ENCODE measurements around the gene SPZ1.

DNA sequence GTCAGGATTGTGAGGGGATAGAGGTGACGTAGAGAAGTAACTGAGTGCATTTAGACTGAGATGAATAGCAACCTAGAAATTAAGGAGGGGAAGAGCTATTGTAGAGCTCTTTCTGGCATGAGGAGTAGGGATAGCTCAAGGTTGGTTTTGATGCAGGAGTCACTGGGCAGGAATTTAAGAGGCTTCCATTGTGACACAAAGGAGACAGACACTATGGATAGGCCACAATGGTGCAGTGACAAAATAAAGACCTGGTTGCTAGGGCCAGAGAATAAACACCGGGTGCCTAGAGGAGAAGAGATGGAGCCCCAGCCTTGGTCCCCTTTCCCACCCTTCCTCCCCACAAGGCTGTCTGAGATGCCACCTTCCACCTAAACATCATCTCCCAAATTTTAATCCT, at the start of gene SPZ1:
- TF ChIP-seq SP1 (IDR thresholded peaks at IDR 0.05) (no peak), FOXK2 (IDR thresholded peaks at IDR 0.05) (no peak), BHLHE40 (IDR thresholded peaks at IDR 0.05; ENCODE audit: borderline replicate concordance) (no peak), ARNT (IDR thresholded peaks at IDR 0.05) (no peak), FOXA1 (IDR thresholded peaks at IDR 0.05) (no peak), TARDBP (IDR thresholded peaks at IDR 0.05) (no peak), CTBP1 (IDR thresholded peaks at IDR 0.05; ENCODE audit: borderline replicate concordance) (no peak), SUZ12 (IDR thresholded peaks at IDR 0.05) (no peak), FOXM1 (IDR thresholded peaks at IDR 0.05; ENCODE audit: borderline replicate concordance) (no peak), ELF4 (IDR thresholded peaks at IDR 0.05) (no peak), L3MBTL2 (conservative IDR thresholded peaks at IDR 0.05) (no peak), HDGF (IDR thresholded peaks at IDR 0.05; ENCODE audit: borderline replicate concordance) (no peak), NFRKB (IDR thresholded peaks at IDR 0.05) (no peak)
